WTC11 (cell line): ENCODE measurements around the gene MACO1. TPM values are rescaled to one million over a fixed set of nuclear protein-coding genes. Genes with fewer than 3 reads are reported as not detected.
"Not testable (repeated sequence)": the region's sequence is repeated elsewhere in the genome, so short reads cannot be mapped to it uniquely, and the experiment has no call there.

Source experiments
- ATAC-seq: fragments of 200-7000 bp; cut with Tn5 transposase; 2 replicates; pipeline ENCODE4 v1.10.0; 2021; ENCODE audit warnings: mild to moderate bottlenecking, moderate library complexity
- CTCF ChIA-PET: fragments of 300-600 bp; sonication (Branson Sonifier 250); formaldehyde crosslinking; loops from one replicate; lab custom pipeline; 2021; ENCODE audit warnings: antibody characterized with exemption; lab: Charles Lee
- POLR2A ChIA-PET: fragments of 350-600 bp; sonication (Branson Sonifier 250); formaldehyde crosslinking; loops from one replicate; lab custom pipeline; 2021; ENCODE audit warnings: antibody characterized with exemption; lab: Charles Lee
- DNase-seq: peaks from one replicate; pipeline ENCODE4 v3.0.0; 2021; ENCODE audit warnings: low spot score
- H3K27ac Mint-ChIP-seq: 2 replicates; pipeline ENCODE4 v1.8.0; 2021; ENCODE audit warnings: mixed read lengths
- H3K27me3 Mint-ChIP-seq: 2 replicates; pipeline ENCODE4 v1.8.0; 2021; ENCODE audit warnings: low read depth, mild to moderate bottlenecking, moderate library complexity, mixed read lengths
- H3K36me3 Mint-ChIP-seq: 2 replicates; pipeline ENCODE4 v1.8.0; 2021; ENCODE audit warnings: mixed read lengths
- H3K4me1 Mint-ChIP-seq: 2 replicates; pipeline ENCODE4 v1.8.0; 2022; ENCODE audit warnings: mixed read lengths
- H3K4me3 Mint-ChIP-seq: 2 replicates; pipeline ENCODE4 v1.8.0; 2021; ENCODE audit warnings: mild to moderate bottlenecking, moderate library complexity, mixed read lengths
- H3K9me3 Mint-ChIP-seq: 2 replicates; pipeline ENCODE4 v1.8.0; 2021; ENCODE audit warnings: mixed read lengths
- CREB1 ChIP-seq: sonication (generic); formaldehyde crosslinking; IDR thresholded peaks from 2 replicates; pipeline ENCODE4 v1.8.0; 2023; ENCODE audit warnings: mild to moderate bottlenecking, missing genetic modification reagents
- CREM ChIP-seq: sonication (generic); formaldehyde crosslinking; IDR thresholded peaks from 2 replicates; pipeline ENCODE4 v1.8.1; 2022; ENCODE audit warnings: mild to moderate bottlenecking, missing genetic modification reagents, moderate library complexity
- SMAD4 ChIP-seq: sonication (generic); formaldehyde crosslinking; IDR thresholded peaks from 2 replicates; pipeline ENCODE4 v1.8.0; 2022; ENCODE audit warnings: mild to moderate bottlenecking, missing genetic modification reagents
- ZNF317 ChIP-seq: sonication (generic); formaldehyde crosslinking; IDR thresholded peaks from 2 replicates; pipeline ENCODE4 v1.8.1; 2023; ENCODE audit warnings: low read depth, mild to moderate bottlenecking, moderate library complexity, missing genetic modification reagents, borderline replicate concordance
- ZNF396 ChIP-seq: fragments of 250-450 bp; sonication (Bioruptor Pico); IDR thresholded peaks from 2 replicates; pipeline ENCODE4 v1.8.0; 2021; ENCODE audit warnings: mild to moderate bottlenecking, moderate library complexity, borderline replicate concordance
- total RNA-seq: library from RNA; stranded (reverse); gene quantifications from 3 replicates; pipeline ENCODE4 v1.2.3, GENCODE V29; 2021
- TF ChIP-seq, protein P1 (sequence below): sonication (generic); formaldehyde crosslinking; IDR thresholded peaks from 2 replicates; pipeline ENCODE4 v1.8.1; 2023; ENCODE audit warnings: mild to moderate bottlenecking, missing genetic modification reagents

The MACO1 gene
- total RNA-seq, 1 experiment from 2014 or later: 9.5 TPM

GRCh38 chr1:25383875-25384274, 46.8 kb upstream of the MACO1 start:
- H3K9me3 Mint-ChIP-seq: peaks cover 11% of the 10 kb centered on the region; the same call in 1 of the 2 replicates
- H3K27me3 Mint-ChIP-seq, H3K4me1 Mint-ChIP-seq, CTCF ChIA-PET, ATAC-seq, DNase-seq, H3K27ac Mint-ChIP-seq, H3K36me3 Mint-ChIP-seq, POLR2A ChIA-PET, H3K4me3 Mint-ChIP-seq: not testable (repeated sequence)

GRCh38 chr1:25387096-25387495, 43.6 kb upstream of the MACO1 start:
- H3K9me3 Mint-ChIP-seq, DNase-seq, H3K4me3 Mint-ChIP-seq, H3K36me3 Mint-ChIP-seq, CTCF ChIA-PET, ATAC-seq, H3K27ac Mint-ChIP-seq, H3K27me3 Mint-ChIP-seq, H3K4me1 Mint-ChIP-seq, POLR2A ChIA-PET: not testable (repeated sequence)

DNA sequence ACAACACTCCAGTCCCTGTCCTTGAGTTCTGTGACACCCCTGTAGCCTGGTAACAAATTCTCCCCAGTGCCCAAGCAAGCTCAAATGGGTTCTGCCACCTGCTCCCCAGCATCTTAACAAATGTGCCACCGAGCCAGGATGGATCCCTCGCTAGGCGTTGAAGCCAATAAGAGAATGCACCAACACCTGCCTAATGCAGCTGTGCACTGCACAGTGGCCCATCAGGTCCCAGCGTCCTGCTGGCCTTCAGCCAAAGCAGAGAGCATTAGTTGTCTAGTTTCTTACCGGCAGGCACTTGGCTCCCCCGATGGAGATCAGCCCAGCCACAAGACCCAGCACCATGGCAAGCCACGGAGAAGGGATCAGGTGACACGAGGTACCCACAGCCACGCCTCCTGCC, 42.0 kb upstream of the MACO1 start:
- H3K9me3 Mint-ChIP-seq, H3K4me3 Mint-ChIP-seq, H3K27ac Mint-ChIP-seq, DNase-seq, H3K27me3 Mint-ChIP-seq, H3K4me1 Mint-ChIP-seq, ATAC-seq, CTCF ChIA-PET, H3K36me3 Mint-ChIP-seq, POLR2A ChIA-PET: not testable (repeated sequence)

GRCh38 chr1:25389721-25390120, 41.0 kb upstream of the MACO1 start:
- H3K4me1 Mint-ChIP-seq, H3K36me3 Mint-ChIP-seq, H3K27ac Mint-ChIP-seq, POLR2A ChIA-PET, H3K4me3 Mint-ChIP-seq, H3K27me3 Mint-ChIP-seq, DNase-seq, ATAC-seq, H3K9me3 Mint-ChIP-seq, CTCF ChIA-PET: not testable (repeated sequence)

GRCh38 chr1:25392841-25393240, 37.9 kb upstream of the MACO1 start:
- no peaks in the 10 kb centered on the region for H3K9me3 Mint-ChIP-seq
- ChIA-PET POLR2A (no interaction called here), CTCF (interaction anchor here (0.6 to 0.7 kb wide), 2 partner anchors 175 to 1652 kb away, joined by 5 to 10 read pairs; no protein-coding TSS in a partner anchor)
- H3K36me3 Mint-ChIP-seq: no peaks in the 10 kb centered on the region
- H3K27ac Mint-ChIP-seq: no peak overlapping the region
- DNase-seq (no peak), ATAC-seq (no peak)
- H3K4me1 Mint-ChIP-seq: peaks cover 4% of the 10 kb centered on the region; the same call in 1 of the 2 replicates
- no peak overlapping the region for H3K4me3 Mint-ChIP-seq
- TF ChIP-seq CREB1 (CRISPR knock-in tag): no peak
- TF ChIP-seq ZNF396 (CRISPR knock-in tag): no peak
- TF ChIP-seq CREM (CRISPR knock-in tag): no peak
- TF ChIP-seq, protein P1, sequence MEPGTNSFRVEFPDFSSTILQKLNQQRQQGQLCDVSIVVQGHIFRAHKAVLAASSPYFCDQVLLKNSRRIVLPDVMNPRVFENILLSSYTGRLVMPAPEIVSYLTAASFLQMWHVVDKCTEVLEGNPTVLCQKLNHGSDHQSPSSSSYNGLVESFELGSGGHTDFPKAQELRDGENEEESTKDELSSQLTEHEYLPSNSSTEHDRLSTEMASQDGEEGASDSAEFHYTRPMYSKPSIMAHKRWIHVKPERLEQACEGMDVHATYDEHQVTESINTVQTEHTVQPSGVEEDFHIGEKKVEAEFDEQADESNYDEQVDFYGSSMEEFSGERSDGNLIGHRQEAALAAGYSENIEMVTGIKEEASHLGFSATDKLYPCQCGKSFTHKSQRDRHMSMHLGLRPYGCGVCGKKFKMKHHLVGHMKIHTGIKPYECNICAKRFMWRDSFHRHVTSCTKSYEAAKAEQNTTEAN (CRISPR knock-in tag): no peak
- TF ChIP-seq ZNF317 (CRISPR knock-in tag): no peak
- TF ChIP-seq SMAD4: no peak
- no peaks in the 10 kb centered on the region; the same call in 1 of the 2 replicates for H3K27me3 Mint-ChIP-seq

GRCh38 chr1:25397549-25397948, 33.1 kb upstream of the MACO1 start:
- H3K4me3 Mint-ChIP-seq, H3K27me3 Mint-ChIP-seq, H3K27ac Mint-ChIP-seq, H3K9me3 Mint-ChIP-seq, H3K4me1 Mint-ChIP-seq, CTCF ChIA-PET, DNase-seq, POLR2A ChIA-PET, ATAC-seq, H3K36me3 Mint-ChIP-seq: not testable (repeated sequence)

- H3K4me3 Mint-ChIP-seq, H3K27ac Mint-ChIP-seq, H3K36me3 Mint-ChIP-seq, CTCF ChIA-PET, POLR2A ChIA-PET, ATAC-seq, DNase-seq, H3K9me3 Mint-ChIP-seq, H3K4me1 Mint-ChIP-seq: not testable (repeated sequence)
- peaks cover 11% of the 10 kb centered on the region; the same call in 1 of the 2 replicates for H3K27me3 Mint-ChIP-seq
Measured at GRCh38 chr1:25398079-25398478, 32.6 kb upstream of the MACO1 start.
